Measurements from ENCODE around the gene CNOT10.

CNOT10 gene

GRCh38 chr3:32822609-32823498 is 137.9 kb downstream of the CNOT10 start:
- no peaks in the 10 kb centered on the region for H3K9me2 ChIP-seq (replicated peaks; ENCODE audit: insufficient read depth, low read length)
- no peak overlapping the region for H3K9ac ChIP-seq (ENCODE audit: low read length)
- H3F3A ChIP-seq (ENCODE audit: insufficient read depth): no peaks in the 10 kb centered on the region
- H3K4me2 ChIP-seq (ENCODE audit: low read depth, low read length, poor library complexity, severe bottlenecking): no peak overlapping the region
- H3K36me3 ChIP-seq (ENCODE audit: low read length): no peaks in the 10 kb centered on the region
- TF ChIP-seq, protein P1, sequence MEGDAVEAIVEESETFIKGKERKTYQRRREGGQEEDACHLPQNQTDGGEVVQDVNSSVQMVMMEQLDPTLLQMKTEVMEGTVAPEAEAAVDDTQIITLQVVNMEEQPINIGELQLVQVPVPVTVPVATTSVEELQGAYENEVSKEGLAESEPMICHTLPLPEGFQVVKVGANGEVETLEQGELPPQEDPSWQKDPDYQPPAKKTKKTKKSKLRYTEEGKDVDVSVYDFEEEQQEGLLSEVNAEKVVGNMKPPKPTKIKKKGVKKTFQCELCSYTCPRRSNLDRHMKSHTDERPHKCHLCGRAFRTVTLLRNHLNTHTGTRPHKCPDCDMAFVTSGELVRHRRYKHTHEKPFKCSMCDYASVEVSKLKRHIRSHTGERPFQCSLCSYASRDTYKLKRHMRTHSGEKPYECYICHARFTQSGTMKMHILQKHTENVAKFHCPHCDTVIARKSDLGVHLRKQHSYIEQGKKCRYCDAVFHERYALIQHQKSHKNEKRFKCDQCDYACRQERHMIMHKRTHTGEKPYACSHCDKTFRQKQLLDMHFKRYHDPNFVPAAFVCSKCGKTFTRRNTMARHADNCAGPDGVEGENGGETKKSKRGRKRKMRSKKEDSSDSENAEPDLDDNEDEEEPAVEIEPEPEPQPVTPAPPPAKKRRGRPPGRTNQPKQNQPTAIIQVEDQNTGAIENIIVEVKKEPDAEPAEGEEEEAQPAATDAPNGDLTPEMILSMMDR (IDR thresholded peaks at IDR 0.05; ENCODE audit: insufficient read depth, low read length, poor library complexity, severe bottlenecking): no peak
- TF ChIP-seq EZH2phosphoT487 (conservative IDR thresholded peaks at IDR 0.05; ENCODE audit: low read length): no peak
- H3K79me2 ChIP-seq (ENCODE audit: insufficient read depth, low read length): no peaks in the 10 kb centered on the region
- no peak overlapping the region for H3K4me3 ChIP-seq (ENCODE audit: insufficient read depth, low read length, poor library complexity, severe bottlenecking)
- H4K20me1 ChIP-seq (ENCODE audit: low read depth, low read length): no peaks in the 10 kb centered on the region
- H2AFZ ChIP-seq (ENCODE audit: low read depth, low read length, severe bottlenecking): no peak overlapping the region
- no peak overlapping the region for H3K27ac ChIP-seq (ENCODE audit: low read depth, low read length)
- no peaks in the 10 kb centered on the region for H3K9me3 ChIP-seq (ENCODE audit: insufficient read depth, low read length)
- no peaks in the 10 kb centered on the region for H3K27me3 ChIP-seq (ENCODE audit: low read length)
